ENCODE measurements around the gene TMEM176B. TPM values are rescaled to one million over a fixed set of nuclear protein-coding genes. Genes with fewer than 3 reads are reported as not detected.

Gene TMEM176B
- total RNA-seq, 1 experiment from 2014 or later = not detected

DNA sequence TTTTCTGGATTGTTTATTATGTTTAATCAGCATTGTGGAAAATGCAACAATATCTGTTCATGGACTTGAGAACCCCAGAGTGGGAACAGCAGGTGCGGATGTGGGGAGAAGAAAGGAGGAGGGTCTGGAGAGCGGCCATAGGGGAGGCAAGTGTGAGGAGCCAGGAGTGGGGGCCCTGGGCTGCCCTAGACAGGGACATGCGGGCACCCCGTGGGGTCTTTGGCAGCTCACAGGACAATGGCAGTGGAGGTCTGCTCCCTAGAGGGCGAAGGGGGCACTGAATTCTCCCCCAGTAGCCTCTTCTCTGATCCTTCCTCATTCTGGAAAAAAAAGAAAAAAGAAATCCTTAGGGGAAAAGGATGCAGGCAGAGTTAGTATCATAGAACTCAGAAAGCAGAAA lies 8.9 kb downstream of the TMEM176B start:
- Histone ChIP-seq H3K27me3 (ENCODE audit: low read length) (peaks cover 96% of the 10 kb centered on the region), H3K9me3 (ENCODE audit: low read length) (no peaks in the 10 kb centered on the region), H3K79me2 (ENCODE audit: low read length) (no peaks in the 10 kb centered on the region), H3K4me3 (ENCODE audit: low read length) (no peak overlapping the region), H3F3A (ENCODE audit: low read length, unreplicated experiment) (no peaks in the 10 kb centered on the region), H3K27ac (ENCODE audit: low read length) (no peak overlapping the region), H3K36me3 (ENCODE audit: low read depth, low read length) (no peaks in the 10 kb centered on the region), H4K20me1 (ENCODE audit: low read length) (no peaks in the 10 kb centered on the region), H2AFZ (ENCODE audit: low read length) (no peak overlapping the region), H3K9me2 (replicated peaks; ENCODE audit: low read length) (no peaks in the 10 kb centered on the region), H3K4me2 (ENCODE audit: low read length) (no peak overlapping the region), H3K4me1 (ENCODE audit: insufficient read depth, low read length) (no peaks in the 10 kb centered on the region), H3K9ac (ENCODE audit: low read length) (no peak overlapping the region)
- no peak for ATAC-seq
- no TSS peak for BruUV-seq (replicated peaks)
- ChIA-PET CTCF (no interaction called here), POLR2A (ENCODE audit: unreplicated experiment) (no interaction called here)
- TF ChIP-seq EZH2phosphoT487 (IDR thresholded peaks at IDR 0.05; ENCODE audit: borderline replicate concordance, low read length) = no peak
- TF ChIP-seq, protein P1, sequence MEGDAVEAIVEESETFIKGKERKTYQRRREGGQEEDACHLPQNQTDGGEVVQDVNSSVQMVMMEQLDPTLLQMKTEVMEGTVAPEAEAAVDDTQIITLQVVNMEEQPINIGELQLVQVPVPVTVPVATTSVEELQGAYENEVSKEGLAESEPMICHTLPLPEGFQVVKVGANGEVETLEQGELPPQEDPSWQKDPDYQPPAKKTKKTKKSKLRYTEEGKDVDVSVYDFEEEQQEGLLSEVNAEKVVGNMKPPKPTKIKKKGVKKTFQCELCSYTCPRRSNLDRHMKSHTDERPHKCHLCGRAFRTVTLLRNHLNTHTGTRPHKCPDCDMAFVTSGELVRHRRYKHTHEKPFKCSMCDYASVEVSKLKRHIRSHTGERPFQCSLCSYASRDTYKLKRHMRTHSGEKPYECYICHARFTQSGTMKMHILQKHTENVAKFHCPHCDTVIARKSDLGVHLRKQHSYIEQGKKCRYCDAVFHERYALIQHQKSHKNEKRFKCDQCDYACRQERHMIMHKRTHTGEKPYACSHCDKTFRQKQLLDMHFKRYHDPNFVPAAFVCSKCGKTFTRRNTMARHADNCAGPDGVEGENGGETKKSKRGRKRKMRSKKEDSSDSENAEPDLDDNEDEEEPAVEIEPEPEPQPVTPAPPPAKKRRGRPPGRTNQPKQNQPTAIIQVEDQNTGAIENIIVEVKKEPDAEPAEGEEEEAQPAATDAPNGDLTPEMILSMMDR (conservative IDR thresholded peaks at IDR 0.05; ENCODE audit: low read depth, low read length) = no peak
- TF ChIP-seq EZH2 (IDR thresholded peaks at IDR 0.05; ENCODE audit: low read length, unreplicated experiment) = no peak
- intact Hi-C loops (cut with micrococcal nuclease) = no loop called here
- no peak for DNase-seq

DNA sequence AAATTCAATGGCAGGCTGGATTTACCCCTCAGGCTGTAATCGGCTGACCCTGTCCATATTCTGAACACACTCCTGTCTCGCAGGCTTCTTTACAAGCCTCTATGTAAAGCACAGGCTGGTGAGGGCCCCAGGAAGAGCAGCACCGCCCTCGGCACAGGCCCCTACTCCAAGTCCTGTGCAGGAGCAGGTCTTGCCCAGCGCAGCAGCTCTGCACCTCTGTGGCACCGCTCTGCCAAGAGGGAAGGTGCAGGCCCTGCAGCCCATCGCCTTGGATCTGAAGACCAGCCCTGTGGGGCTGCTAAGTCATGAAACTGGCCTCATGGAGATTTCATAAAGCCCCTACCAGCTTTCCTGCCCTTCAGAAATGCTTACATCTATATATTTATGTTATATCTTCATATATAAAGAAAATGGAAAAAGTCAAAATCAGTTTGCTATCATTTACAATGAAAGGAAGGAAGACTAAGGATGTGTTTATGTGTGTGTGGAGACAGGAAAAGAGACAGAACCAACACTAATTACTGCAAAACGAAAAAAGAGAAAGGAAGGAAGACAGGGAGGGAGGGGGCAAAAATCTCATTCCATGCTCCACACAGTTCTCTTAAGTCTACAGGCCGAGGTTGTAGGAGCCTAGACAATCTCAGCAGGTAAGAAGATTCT lies 9.6 kb downstream of the TMEM176B start:
- H3K4me3 ChIP-seq (ENCODE audit: low read length) = no peak overlapping the region
- H3K36me3 ChIP-seq (ENCODE audit: low read depth, low read length) = no peaks in the 10 kb centered on the region
- BruUV-seq (replicated peaks) = no TSS peak
- ATAC-seq (no peak), DNase-seq (no peak)
- no peak overlapping the region for H2AFZ ChIP-seq (ENCODE audit: low read length)
- H3K4me2 ChIP-seq (ENCODE audit: low read length) = no peak overlapping the region
- CTCF ChIA-PET = no interaction called here
- no peak overlapping the region for H3K27ac ChIP-seq (ENCODE audit: low read length)
- H3K4me1 ChIP-seq (ENCODE audit: insufficient read depth, low read length) = no peaks in the 10 kb centered on the region
- POLR2A ChIA-PET (ENCODE audit: unreplicated experiment) = no interaction called here
- H3K9me2 ChIP-seq (replicated peaks; ENCODE audit: low read length) = no peaks in the 10 kb centered on the region
- H4K20me1 ChIP-seq (ENCODE audit: low read length) = no peaks in the 10 kb centered on the region
- intact Hi-C loops (cut with micrococcal nuclease) = no loop called here
- no peaks in the 10 kb centered on the region for H3K9me3 ChIP-seq (ENCODE audit: low read length)
- H3K27me3 ChIP-seq (ENCODE audit: low read length) = peaks cover 96% of the 10 kb centered on the region
- H3K9ac ChIP-seq (ENCODE audit: low read length) = no peak overlapping the region
- no peaks in the 10 kb centered on the region for H3F3A ChIP-seq (ENCODE audit: low read length, unreplicated experiment)
- TF ChIP-seq, protein P1 (conservative IDR thresholded peaks at IDR 0.05; ENCODE audit: low read depth, low read length) = no peak
- TF ChIP-seq EZH2 (IDR thresholded peaks at IDR 0.05; ENCODE audit: low read length, unreplicated experiment) (no peak), EZH2phosphoT487 (IDR thresholded peaks at IDR 0.05; ENCODE audit: borderline replicate concordance, low read length) (no peak)
- H3K79me2 ChIP-seq (ENCODE audit: low read length) = no peaks in the 10 kb centered on the region

DNA sequence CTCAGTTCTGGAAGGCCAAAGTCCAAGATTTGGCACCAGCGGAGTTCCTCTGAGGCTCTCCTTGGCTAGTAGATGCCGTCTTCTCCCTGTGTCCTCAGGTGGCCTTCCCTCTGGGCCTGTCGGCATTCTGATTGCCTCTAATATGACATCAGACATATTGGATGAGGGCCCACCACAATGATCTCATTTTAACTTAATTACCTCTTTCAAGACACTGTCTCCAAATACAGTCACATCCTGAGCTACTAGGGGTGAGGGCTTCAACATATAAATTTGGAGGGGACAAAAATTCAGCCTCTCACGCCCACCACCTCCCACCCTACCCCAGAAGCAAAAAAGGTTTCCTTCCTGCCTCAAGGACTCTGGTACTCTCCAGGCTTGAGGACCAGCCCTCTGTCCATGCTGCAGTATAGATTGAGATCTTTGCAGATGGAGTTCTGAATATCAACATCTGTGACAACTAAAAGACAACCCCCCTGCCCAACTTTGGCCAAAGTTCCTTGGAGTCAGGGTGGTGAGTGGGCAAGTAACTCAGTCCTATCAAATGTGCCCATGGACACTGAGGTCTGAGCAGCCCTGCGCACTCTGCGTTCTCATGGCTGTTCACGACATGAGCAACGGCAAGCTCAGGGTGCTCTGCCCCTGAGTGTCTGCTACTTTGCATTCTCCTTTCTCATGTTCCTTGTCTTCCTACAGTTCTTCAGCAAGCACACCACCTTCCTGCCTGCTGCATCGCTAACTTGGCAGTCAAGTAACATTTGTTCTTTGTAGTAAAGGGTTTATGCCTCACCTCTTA lies 11.5 kb downstream of the TMEM176B start:
- no peak for DNase-seq
- no peak overlapping the region for H3K4me2 ChIP-seq (ENCODE audit: low read length)
- H3K79me2 ChIP-seq (ENCODE audit: low read length) = no peaks in the 10 kb centered on the region
- ATAC-seq = no peak
- intact Hi-C loops (cut with micrococcal nuclease) = no loop called here
- H3K4me1 ChIP-seq (ENCODE audit: insufficient read depth, low read length) = no peaks in the 10 kb centered on the region
- H2AFZ ChIP-seq (ENCODE audit: low read length) = no peak overlapping the region
- H3K36me3 ChIP-seq (ENCODE audit: low read depth, low read length) = no peaks in the 10 kb centered on the region
- peaks cover 96% of the 10 kb centered on the region for H3K27me3 ChIP-seq (ENCODE audit: low read length)
- H3K27ac ChIP-seq (ENCODE audit: low read length) = no peak overlapping the region
- no TSS peak for BruUV-seq (replicated peaks)
- no peaks in the 10 kb centered on the region for H3K9me3 ChIP-seq (ENCODE audit: low read length)
- H4K20me1 ChIP-seq (ENCODE audit: low read length) = no peaks in the 10 kb centered on the region
- no peaks in the 10 kb centered on the region for H3K9me2 ChIP-seq (replicated peaks; ENCODE audit: low read length)
- no peak overlapping the region for H3K9ac ChIP-seq (ENCODE audit: low read length)
- no peak for TF ChIP-seq EZH2phosphoT487 (IDR thresholded peaks at IDR 0.05; ENCODE audit: borderline replicate concordance, low read length)
- TF ChIP-seq, protein P1 (conservative IDR thresholded peaks at IDR 0.05; ENCODE audit: low read depth, low read length) = no peak
- no peak for TF ChIP-seq EZH2 (IDR thresholded peaks at IDR 0.05; ENCODE audit: low read length, unreplicated experiment)
- no peaks in the 10 kb centered on the region for H3F3A ChIP-seq (ENCODE audit: low read length, unreplicated experiment)
- ChIA-PET CTCF (no interaction called here), POLR2A (ENCODE audit: unreplicated experiment) (no interaction called here)
- no peak overlapping the region for H3K4me3 ChIP-seq (ENCODE audit: low read length)
